Fibroblast of lung (primary cell): ENCODE data around the gene MRPS9.

Experiments
- EZH2 ChIP-seq: IDR thresholded peaks from 2 replicates; pipeline ENCODE4 v1.5.1; 2012; ENCODE audit warnings: low read length, control low read depth, mild to moderate bottlenecking; ENCODE audit errors: missing control alignments
- TF ChIP-seq, protein P1 (sequence below), 2 donors: IDR thresholded peaks in 1 of 2; conservative IDR thresholded peaks in 1 of 2; 1 replicate in 1 of 2; 2 replicates in 1 of 2; pipeline ENCODE4 v1.5.1; 2011 to 2012; ENCODE audit warnings: low read length in 2 of 2, control low read depth in 1 of 2, inconsistent platforms in 1 of 2, low read depth in 1 of 2, mild to moderate bottlenecking in 1 of 2

DNA sequence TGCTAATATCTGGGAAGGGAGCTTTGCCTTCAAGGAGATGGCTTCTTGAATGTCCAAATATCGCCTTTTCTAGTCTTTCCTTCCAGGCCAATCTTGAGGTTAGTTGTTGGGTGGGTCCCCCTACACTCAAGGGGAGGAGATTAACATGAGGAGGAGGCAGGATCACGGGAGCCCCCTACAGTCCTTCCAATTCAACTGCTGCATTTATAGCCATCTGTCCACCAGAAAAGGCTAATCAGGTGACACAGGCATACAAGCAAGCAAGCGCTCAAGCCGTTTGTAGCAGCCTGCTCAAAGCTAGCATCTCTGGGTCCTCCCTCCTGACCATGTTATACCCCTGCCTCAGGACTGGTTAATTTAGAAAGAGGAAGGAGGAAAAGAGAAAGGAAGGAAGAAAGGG, 87.6 kb downstream of the MRPS9 start:
- TF ChIP-seq EZH2 = no peak
- TF ChIP-seq, protein P1, sequence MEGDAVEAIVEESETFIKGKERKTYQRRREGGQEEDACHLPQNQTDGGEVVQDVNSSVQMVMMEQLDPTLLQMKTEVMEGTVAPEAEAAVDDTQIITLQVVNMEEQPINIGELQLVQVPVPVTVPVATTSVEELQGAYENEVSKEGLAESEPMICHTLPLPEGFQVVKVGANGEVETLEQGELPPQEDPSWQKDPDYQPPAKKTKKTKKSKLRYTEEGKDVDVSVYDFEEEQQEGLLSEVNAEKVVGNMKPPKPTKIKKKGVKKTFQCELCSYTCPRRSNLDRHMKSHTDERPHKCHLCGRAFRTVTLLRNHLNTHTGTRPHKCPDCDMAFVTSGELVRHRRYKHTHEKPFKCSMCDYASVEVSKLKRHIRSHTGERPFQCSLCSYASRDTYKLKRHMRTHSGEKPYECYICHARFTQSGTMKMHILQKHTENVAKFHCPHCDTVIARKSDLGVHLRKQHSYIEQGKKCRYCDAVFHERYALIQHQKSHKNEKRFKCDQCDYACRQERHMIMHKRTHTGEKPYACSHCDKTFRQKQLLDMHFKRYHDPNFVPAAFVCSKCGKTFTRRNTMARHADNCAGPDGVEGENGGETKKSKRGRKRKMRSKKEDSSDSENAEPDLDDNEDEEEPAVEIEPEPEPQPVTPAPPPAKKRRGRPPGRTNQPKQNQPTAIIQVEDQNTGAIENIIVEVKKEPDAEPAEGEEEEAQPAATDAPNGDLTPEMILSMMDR (conservative IDR thresholded peaks at IDR 0.05 in 1 of 2, IDR thresholded peaks at IDR 0.05 in 1 of 2; ENCODE audit: low read depth in 1 of 2, low read length in 2 of 2) = peak in 1 of 2 donors; percentile 11
